SK-N-DZ (cell line): ENCODE data around the gene TBC1D28. TPM values are rescaled to one million over a fixed set of nuclear protein-coding genes. Genes with fewer than 3 reads are reported as not detected.
"Not testable (repeated sequence)": the region's sequence is repeated elsewhere in the genome, so short reads cannot be mapped to it uniquely, and the experiment has no call there.

Experiments
- DNase-seq: peaks from one replicate; pipeline ENCODE4 v3.0.0-alpha.2; 2015; ENCODE audit warnings: low spot score
- polyA plus RNA-seq, 2 experiments: library from polyadenylated mRNA; depleted of rRNA; stranded (reverse); fragments of >200 nt; gene quantifications; 2 replicates each; pipeline ENCODE4 v1.2.3, GENCODE V29; 2014

Gene TBC1D28
- polyA plus RNA-seq (2014; cell fraction: cytosol; rRNA removed): not detected in 2 replicates
- polyA plus RNA-seq (2014; cell fraction: nucleus; rRNA removed): not detected in 2 replicates

GRCh38 chr17:18644291-18644690 lies at the start of gene TBC1D28:
TSS of gene TBC1D28 (minus strand) at chr17:18644391. CDS start at chr17:18641352, 3,039 bp downstream.
- DNase-seq: not testable (repeated sequence)

GRCh38 chr17:18682668-18683067 lies 38.5 kb upstream of the TBC1D28 start:
- DNase-seq: not testable (repeated sequence)

GRCh38 chr17:18681767-18682571 lies 37.8 kb upstream of the TBC1D28 start, which contains the start of gene FOXO3B:
TSS of gene FOXO3B (minus strand) at chr17:18682314. CDS start at chr17:18681651, 663 bp downstream.
- peak; percentile 98 for DNase-seq

GRCh38 chr17:18677381-18677780 lies 33.2 kb upstream of the TBC1D28 start:
- DNase-seq: not testable (repeated sequence)

- DNase-seq: not testable (repeated sequence)
Measured at GRCh38 chr17:18676928-18677327, 32.7 kb upstream of the TBC1D28 start.

GRCh38 chr17:18672395-18673227 lies 28.4 kb upstream of the TBC1D28 start:
- DNase-seq: not testable (repeated sequence)

GRCh38 chr17:18668625-18669024 lies 24.4 kb upstream of the TBC1D28 start:
- DNase-seq: not testable (repeated sequence)

GRCh38 chr17:18667535-18667934 lies 23.3 kb upstream of the TBC1D28 start:
- DNase-seq: not testable (repeated sequence)

GRCh38 chr17:18666326-18666725 lies 22.1 kb upstream of the TBC1D28 start:
- not testable (repeated sequence) for DNase-seq

- DNase-seq: not testable (repeated sequence)
Measured at GRCh38 chr17:18661924-18662624, 17.9 kb upstream of the TBC1D28 start.

GRCh38 chr17:18650094-18650493 lies 5.9 kb upstream of the TBC1D28 start:
- not testable (repeated sequence) for DNase-seq

GRCh38 chr17:18643124-18643523 lies 1.1 kb downstream of the TBC1D28 start:
- not testable (repeated sequence) for DNase-seq

- not testable (repeated sequence) for DNase-seq
Measured at GRCh38 chr17:18638357-18638756, 5.8 kb downstream of the TBC1D28 start.

- not testable (repeated sequence) for DNase-seq
Measured at GRCh38 chr17:18636237-18636636, 8.0 kb downstream of the TBC1D28 start.

GRCh38 chr17:18635773-18636172 lies 8.4 kb downstream of the TBC1D28 start:
- DNase-seq: not testable (repeated sequence)

GRCh38 chr17:18634550-18635263 lies 9.5 kb downstream of the TBC1D28 start:
- not testable (repeated sequence) for DNase-seq

GRCh38 chr17:18626152-18626870 lies 17.9 kb downstream of the TBC1D28 start:
- DNase-seq: no peak

GRCh38 chr17:18625509-18626104 lies 18.6 kb downstream of the TBC1D28 start:
- peak; percentile 55 for DNase-seq

GRCh38 chr17:18624862-18625501 lies 19.2 kb downstream of the TBC1D28 start:
- DNase-seq: not testable (repeated sequence)
